ENCODE results near the gene NPHS2.

Gene NPHS2

GRCh38 chr1:179575497-179576314, at the start of gene NPHS2:
NPHS2 (minus strand) TSS chr1:179575948; CDS start chr1:179575864, 84 bp downstream.
- no peak for TF ChIP-seq CTCF (IDR thresholded peaks at IDR 0.05)

- no peak for TF ChIP-seq CTCF (IDR thresholded peaks at IDR 0.05)
These were observed 36.6 kb upstream of the NPHS2 start for GRCh38 chr1:179612361-179612760.

- TF ChIP-seq CTCF (IDR thresholded peaks at IDR 0.05): no peak
These were observed 25.3 kb upstream of the NPHS2 start for GRCh38 chr1:179601093-179601492.

- peak; percentile 83 for TF ChIP-seq CTCF (IDR thresholded peaks at IDR 0.05)
These were observed 24.0 kb upstream of the NPHS2 start for GRCh38 chr1:179599623-179600249.

GRCh38 chr1:179598631-179599030, 22.9 kb upstream of the NPHS2 start:
- no peak for TF ChIP-seq CTCF (IDR thresholded peaks at IDR 0.05)

- no peak for TF ChIP-seq CTCF (IDR thresholded peaks at IDR 0.05)
These were observed 16.1 kb upstream of the NPHS2 start, which contains the start of gene TDRD5 for GRCh38 chr1:179591592-179592580. TDRD5 (plus strand) TSS chr1:179591832; CDS start chr1:179592616, 784 bp downstream.

GRCh38 chr1:179591253-179591591, 15.5 kb upstream of the NPHS2 start:
- TF ChIP-seq CTCF (IDR thresholded peaks at IDR 0.05): no peak
